Measurements from ENCODE around the gene ASB16. TPM values are rescaled to one million over a fixed set of nuclear protein-coding genes. Genes with fewer than 3 reads are reported as not detected.

Gene ASB16
- total and polyA plus RNA-seq, 9 of the 15 experiments (the other 6 are each of a cell fraction or from before 2014, with no cell fraction given), result 0.03 to 0.07 TPM; not detected in 7

GRCh38 chr17:44198721-44199552 is 28.4 kb downstream of the ASB16 start (continued):
- peak; percentile 82 for TF ChIP-seq VEZF1 (CRISPR knock-in tag; IDR thresholded peaks at IDR 0.05)
- no peak for TF ChIP-seq HDAC6 (IDR thresholded peaks at IDR 0.05; ENCODE audit: low read depth, low read length)
- no peak for TF ChIP-seq FOXP1 (CRISPR knock-in tag; IDR thresholded peaks at IDR 0.05)
- no peak for TF ChIP-seq NFE2 (IDR thresholded peaks at IDR 0.05; ENCODE audit: low read depth)
- TF ChIP-seq SETDB1 (IDR thresholded peaks at IDR 0.05; ENCODE audit: low read length), result no peak
- no peak for TF ChIP-seq ZNF175 (CRISPR knock-in tag; IDR thresholded peaks at IDR 0.05; ENCODE audit: low read depth)
- TF ChIP-seq NR2C1 (IDR thresholded peaks at IDR 0.05), result no peak
- no peak for TF ChIP-seq NR2C1 (tag; IDR thresholded peaks at IDR 0.05)
- no peak for TF ChIP-seq ZNF133 (CRISPR knock-in tag; IDR thresholded peaks at IDR 0.05)
- no peak for TF ChIP-seq ATF6 (CRISPR knock-in tag; IDR thresholded peaks at IDR 0.05)
- TF ChIP-seq ZNF609 (CRISPR knock-in tag; IDR thresholded peaks at IDR 0.05; ENCODE audit: borderline replicate concordance), result no peak
- no peak for TF ChIP-seq STAG1 (CRISPR knock-in tag; IDR thresholded peaks at IDR 0.05; ENCODE audit: borderline replicate concordance)
- no peak for TF ChIP-seq ZBTB1 (CRISPR knock-in tag; IDR thresholded peaks at IDR 0.05; ENCODE audit: borderline replicate concordance, low read depth)
- no peak for TF ChIP-seq TBL1XR1 (IDR thresholded peaks at IDR 0.05; ENCODE audit: low read length in 2 of 2)
- no peak; the same call in 1 of the 2 replicates for TF ChIP-seq NR3C1 (CRISPR knock-in tag; IDR thresholded peaks at IDR 0.05)
- TF ChIP-seq ZNF766 (CRISPR knock-in tag; conservative IDR thresholded peaks at IDR 0.05), result no peak
- no peak for TF ChIP-seq PHF21A (IDR thresholded peaks at IDR 0.05; ENCODE audit: borderline replicate concordance, low read depth)
- TF ChIP-seq MLLT1 (IDR thresholded peaks at IDR 0.05), result no peak
